D721Med (cell line): ENCODE results near the gene C5AR1.
"Not testable (repeated sequence)": the region's sequence is repeated elsewhere in the genome, so short reads cannot be mapped to it uniquely, and the experiment has no call there.

Source experiments
- DNase-seq: peaks from one replicate; pipeline ENCODE4 v3.0.0; 2011; ENCODE audit warnings: low spot score; ENCODE audit not compliant: insufficient read length
- FAIRE-seq: peaks from 2 replicates; lab custom pipeline; 2011; peaks lifted over from hg19 to GRCh38; lab: Jason Lieb, UNC
- CTCF ChIP-seq: IDR thresholded peaks from 2 replicates; pipeline ENCODE4 v1.5.1; 2012; ENCODE audit warnings: mild to moderate bottlenecking, control low read depth; ENCODE audit not compliant: insufficient read depth; ENCODE audit errors: missing control alignments

Gene C5AR1

DNA sequence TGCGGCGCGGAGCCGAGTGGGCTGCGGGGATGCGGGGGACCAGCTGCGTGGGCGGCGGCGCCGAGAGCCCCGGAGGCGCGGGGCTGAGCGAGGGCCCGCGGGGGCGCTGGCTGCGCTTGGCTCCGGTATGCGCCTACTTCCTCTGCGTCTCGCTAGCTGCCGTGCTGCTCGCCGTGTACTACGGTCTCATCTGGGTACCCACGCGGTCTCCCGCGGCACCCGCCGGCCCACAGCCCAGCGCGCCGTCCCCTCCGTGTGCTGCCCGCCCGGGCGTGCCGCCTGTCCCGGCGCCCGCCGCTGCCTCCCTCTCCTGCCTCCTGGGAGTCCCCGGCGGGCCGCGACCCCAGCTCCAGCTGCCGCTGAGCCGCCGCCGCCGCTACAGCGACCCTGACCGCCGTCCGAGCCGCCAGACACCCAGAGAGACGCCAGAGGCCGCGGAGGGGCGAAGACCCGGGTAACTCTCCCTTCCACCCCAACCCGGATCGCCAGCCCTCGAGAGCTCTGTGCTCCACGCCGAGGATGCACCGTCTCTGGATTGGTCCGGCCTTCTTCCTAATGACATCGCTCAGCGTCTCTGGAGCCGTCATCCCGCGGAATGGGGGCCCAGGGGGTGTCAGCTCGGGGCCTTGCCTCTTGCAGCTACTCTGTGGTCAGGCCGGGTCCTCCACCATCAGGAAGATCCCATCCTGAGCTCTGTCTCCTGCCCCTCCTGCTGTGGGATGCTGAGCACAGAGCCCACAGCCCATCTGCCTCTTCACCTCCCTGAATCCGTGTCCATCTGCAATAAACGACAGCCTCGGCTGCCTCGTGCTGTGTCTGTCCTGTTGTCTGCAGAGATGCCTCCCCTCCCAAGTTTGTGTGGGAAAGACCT is 34.5 kb upstream of the C5AR1 start:
- FAIRE-seq (no peak), DNase-seq (no peak)
- TF ChIP-seq CTCF: no peak

GRCh38 chr19:47275791-47276461 is 33.7 kb upstream of the C5AR1 start:
- FAIRE-seq (no peak), DNase-seq (no peak)
- no peak for TF ChIP-seq CTCF

- not testable (repeated sequence) for DNase-seq, FAIRE-seq
These were observed 33.1 kb upstream of the C5AR1 start for GRCh38 chr19:47276513-47276912.

GRCh38 chr19:47280183-47280797 is 29.4 kb upstream of the C5AR1 start:
- TF ChIP-seq CTCF: peak; percentile 40
- FAIRE-seq (no peak), DNase-seq (no peak)

DNA sequence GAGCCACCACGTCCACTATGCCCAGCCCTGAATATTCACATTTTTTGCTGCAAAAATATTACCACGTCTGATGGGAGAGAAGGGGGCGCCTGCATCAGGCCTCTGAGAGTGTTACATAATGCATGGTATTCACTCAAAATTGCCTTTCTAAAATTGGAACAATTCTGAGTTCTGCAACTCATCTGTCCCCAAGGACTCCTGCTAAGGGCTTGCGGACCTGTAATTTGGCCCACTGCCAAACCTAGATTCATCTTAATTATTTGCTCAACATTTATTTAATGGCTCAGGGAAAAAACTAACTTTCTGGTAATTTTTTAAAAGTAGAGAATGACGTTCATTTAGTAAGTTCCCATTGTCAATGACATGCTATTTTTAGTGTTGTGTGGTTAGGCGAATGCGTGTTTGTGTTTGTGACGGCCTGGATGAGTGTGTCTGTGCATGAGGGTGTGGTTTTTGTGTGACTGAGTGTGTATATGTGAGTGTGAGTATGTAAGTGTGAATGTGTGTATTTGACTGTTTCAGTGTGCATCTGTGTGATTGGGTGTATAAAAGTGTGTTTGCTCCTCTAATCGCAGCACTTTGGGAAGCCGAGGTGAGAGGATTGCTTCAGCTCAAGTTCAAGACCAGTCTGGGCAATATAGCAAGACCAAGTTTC is 26.1 kb upstream of the C5AR1 start:
- DNase-seq (no peak), FAIRE-seq (no peak)
- no peak for TF ChIP-seq CTCF

GRCh38 chr19:47284324-47284899 is 25.2 kb upstream of the C5AR1 start:
- no peak for DNase-seq
- peak; percentile 84 for TF ChIP-seq CTCF
- no peak for FAIRE-seq

- FAIRE-seq (no peak), DNase-seq (peak; percentile 75)
These were observed 13.6 kb upstream of the C5AR1 start for GRCh38 chr19:47296036-47296435.

GRCh38 chr19:47300867-47301266 is 8.8 kb upstream of the C5AR1 start:
- FAIRE-seq, DNase-seq: not testable (repeated sequence)

More at GRCh38 chr19:47296036-47296435, 13.6 kb upstream of the C5AR1 start:
- TF ChIP-seq CTCF: peak; percentile 66
